HepG2 (cell line): ENCODE results near the gene STK32C. TPM values are rescaled to one million over a fixed set of nuclear protein-coding genes. Genes with fewer than 3 reads are reported as not detected.

Source experiments
- FOXC1 ChIP-seq: sonication (generic); formaldehyde crosslinking; IDR thresholded peaks from 2 replicates; pipeline ENCODE4 v1.8.0; 2022; ENCODE audit warnings: mild to moderate bottlenecking, missing genetic modification reagents, borderline replicate concordance
- REPIN1 ChIP-seq: sonication (generic); formaldehyde crosslinking; IDR thresholded peaks from 2 replicates; pipeline ENCODE4 v1.8.0; 2022; ENCODE audit warnings: missing genetic modification reagents, low read depth, mild to moderate bottlenecking, borderline replicate concordance
- SMAD1 ChIP-seq: sonication (generic); formaldehyde crosslinking; IDR thresholded peaks from 2 replicates; pipeline ENCODE4 v1.4.0; 2020; ENCODE audit warnings: missing genetic modification reagents, low read depth, mild to moderate bottlenecking, borderline replicate concordance
- TCF7L2 ChIP-seq: IDR thresholded peaks from 2 replicates; pipeline ENCODE4 v1.6.1; 2011; ENCODE audit warnings: mild to moderate bottlenecking, low read depth, low read length, moderate library complexity
- ZNF543 ChIP-seq: sonication (generic); formaldehyde crosslinking; IDR thresholded peaks from 2 replicates; pipeline ENCODE4 v1.4.0; 2020; ENCODE audit warnings: mild to moderate bottlenecking, missing genetic modification reagents
- polyA plus RNA-seq, 8 experiments: library from polyadenylated mRNA; depleted of rRNA in 3 of 8; stranded (reverse) in 7 of 8; unstranded in 1 of 8; fragments of >200 nt; fragmentation: Illumina TruSeq in 4 of 8; extraction: Trizol in 4 of 8; gene quantifications; 2 replicates each; pipeline versions ENCODE4 v1.2.1 to v1.2.3, GENCODE V29; 2011 to 2016; ENCODE audit warnings: low read depth in 4 of 8, missing spikeins in 1 of 8, mixed read lengths in 1 of 8; ENCODE audit not compliant: insufficient read depth in 1 of 8
- total RNA-seq, 5 experiments: library from RNA; depleted of rRNA; stranded (reverse); fragments of >200 nt; fragmentation: Illumina TruSeq; extraction: Trizol; gene quantifications; 2 replicates each; pipeline ENCODE4 v1.2.3, GENCODE V29; 2016; ENCODE audit warnings: low read depth in 1 of 5
- TF ChIP-seq, protein P1 (sequence below): sonication (generic); formaldehyde crosslinking; IDR thresholded peaks from 2 replicates; pipeline ENCODE4 v1.4.0; 2020; ENCODE audit warnings: missing genetic modification reagents
- TF ChIP-seq, protein P2 (sequence below): sonication (generic); formaldehyde crosslinking; IDR thresholded peaks from 2 replicates; pipeline ENCODE4 v1.4.0; 2020; ENCODE audit warnings: missing genetic modification reagents
- TF ChIP-seq, protein P3 (sequence below): sonication (generic); formaldehyde crosslinking; IDR thresholded peaks from 2 replicates; pipeline ENCODE4 v1.5.0; 2020; ENCODE audit warnings: mild to moderate bottlenecking, missing genetic modification reagents, borderline replicate concordance

The STK32C gene
- total and polyA plus RNA-seq, 2 of the 13 experiments (the other 11 are each of a cell fraction or from before 2014, with no cell fraction given), result 10.9 to 19.4 TPM

DNA sequence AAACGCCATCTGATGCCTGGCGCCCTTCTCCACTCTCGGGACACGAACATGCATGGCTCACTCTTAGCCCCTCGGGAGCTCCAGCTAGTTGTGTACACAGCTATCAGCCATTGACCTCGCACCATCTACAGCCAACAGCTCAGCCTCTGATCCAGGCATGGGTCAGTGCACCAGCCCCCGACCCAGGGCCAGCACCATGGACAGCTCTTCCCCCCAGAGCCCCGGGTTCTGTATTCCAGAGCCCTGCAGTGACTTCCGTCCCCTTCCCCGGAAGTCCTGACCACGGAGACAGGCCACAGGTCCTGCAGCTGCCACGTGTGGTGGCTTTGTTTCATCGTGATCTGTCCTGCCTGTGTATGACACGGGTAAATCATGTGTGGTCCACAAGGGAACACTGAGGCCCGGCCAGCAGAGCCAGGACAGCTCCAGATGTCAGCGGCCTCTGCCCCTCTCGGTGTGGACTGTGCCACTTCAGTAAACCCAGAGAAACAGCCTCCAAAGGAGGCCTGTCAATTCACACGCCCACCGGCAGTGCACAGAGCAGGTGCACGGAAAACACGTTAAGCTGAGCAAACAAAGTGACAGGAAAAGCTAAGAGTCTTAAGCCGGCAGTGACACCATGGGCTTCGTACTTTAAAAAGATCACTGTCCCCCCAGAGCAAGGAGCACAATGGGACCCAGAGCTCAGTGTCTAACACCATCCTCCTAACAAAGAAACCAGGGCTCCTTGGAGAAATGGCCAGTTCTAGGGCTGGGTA, 13.0 kb downstream of the STK32C start (continued):
- TF ChIP-seq, protein P1, sequence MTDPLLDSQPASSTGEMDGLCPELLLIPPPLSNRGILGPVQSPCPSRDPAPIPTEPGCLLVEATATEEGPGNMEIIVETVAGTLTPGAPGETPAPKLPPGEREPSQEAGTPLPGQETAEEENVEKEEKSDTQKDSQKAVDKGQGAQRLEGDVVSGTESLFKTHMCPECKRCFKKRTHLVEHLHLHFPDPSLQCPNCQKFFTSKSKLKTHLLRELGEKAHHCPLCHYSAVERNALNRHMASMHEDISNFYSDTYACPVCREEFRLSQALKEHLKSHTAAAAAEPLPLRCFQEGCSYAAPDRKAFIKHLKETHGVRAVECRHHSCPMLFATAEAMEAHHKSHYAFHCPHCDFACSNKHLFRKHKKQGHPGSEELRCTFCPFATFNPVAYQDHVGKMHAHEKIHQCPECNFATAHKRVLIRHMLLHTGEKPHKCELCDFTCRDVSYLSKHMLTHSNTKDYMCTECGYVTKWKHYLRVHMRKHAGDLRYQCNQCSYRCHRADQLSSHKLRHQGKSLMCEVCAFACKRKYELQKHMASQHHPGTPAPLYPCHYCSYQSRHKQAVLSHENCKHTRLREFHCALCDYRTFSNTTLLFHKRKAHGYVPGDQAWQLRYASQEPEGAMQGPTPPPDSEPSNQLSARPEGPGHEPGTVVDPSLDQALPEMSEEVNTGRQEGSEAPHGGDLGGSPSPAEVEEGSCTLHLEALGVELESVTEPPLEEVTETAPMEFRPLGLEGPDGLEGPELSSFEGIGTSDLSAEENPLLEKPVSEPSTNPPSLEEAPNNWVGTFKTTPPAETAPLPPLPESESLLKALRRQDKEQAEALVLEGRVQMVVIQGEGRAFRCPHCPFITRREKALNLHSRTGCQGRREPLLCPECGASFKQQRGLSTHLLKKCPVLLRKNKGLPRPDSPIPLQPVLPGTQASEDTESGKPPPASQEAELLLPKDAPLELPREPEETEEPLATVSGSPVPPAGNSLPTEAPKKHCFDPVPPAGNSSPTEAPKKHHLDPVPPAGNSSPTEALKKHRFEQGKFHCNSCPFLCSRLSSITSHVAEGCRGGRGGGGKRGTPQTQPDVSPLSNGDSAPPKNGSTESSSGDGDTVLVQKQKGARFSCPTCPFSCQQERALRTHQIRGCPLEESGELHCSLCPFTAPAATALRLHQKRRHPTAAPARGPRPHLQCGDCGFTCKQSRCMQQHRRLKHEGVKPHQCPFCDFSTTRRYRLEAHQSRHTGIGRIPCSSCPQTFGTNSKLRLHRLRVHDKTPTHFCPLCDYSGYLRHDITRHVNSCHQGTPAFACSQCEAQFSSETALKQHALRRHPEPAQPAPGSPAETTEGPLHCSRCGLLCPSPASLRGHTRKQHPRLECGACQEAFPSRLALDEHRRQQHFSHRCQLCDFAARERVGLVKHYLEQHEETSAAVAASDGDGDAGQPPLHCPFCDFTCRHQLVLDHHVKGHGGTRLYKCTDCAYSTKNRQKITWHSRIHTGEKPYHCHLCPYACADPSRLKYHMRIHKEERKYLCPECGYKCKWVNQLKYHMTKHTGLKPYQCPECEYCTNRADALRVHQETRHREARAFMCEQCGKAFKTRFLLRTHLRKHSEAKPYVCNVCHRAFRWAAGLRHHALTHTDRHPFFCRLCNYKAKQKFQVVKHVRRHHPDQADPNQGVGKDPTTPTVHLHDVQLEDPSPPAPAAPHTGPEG (CRISPR knock-in tag), result no peak
- TF ChIP-seq, protein P2, sequence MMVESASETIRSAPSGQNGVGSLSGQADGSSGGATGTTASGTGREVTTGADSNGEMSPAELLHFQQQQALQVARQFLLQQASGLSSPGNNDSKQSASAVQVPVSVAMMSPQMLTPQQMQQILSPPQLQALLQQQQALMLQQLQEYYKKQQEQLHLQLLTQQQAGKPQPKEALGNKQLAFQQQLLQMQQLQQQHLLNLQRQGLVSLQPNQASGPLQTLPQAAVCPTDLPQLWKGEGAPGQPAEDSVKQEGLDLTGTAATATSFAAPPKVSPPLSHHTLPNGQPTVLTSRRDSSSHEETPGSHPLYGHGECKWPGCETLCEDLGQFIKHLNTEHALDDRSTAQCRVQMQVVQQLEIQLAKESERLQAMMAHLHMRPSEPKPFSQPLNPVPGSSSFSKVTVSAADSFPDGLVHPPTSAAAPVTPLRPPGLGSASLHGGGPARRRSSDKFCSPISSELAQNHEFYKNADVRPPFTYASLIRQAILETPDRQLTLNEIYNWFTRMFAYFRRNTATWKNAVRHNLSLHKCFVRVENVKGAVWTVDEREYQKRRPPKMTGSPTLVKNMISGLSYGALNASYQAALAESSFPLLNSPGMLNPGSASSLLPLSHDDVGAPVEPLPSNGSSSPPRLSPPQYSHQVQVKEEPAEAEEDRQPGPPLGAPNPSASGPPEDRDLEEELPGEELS (CRISPR knock-in tag), result no peak
- TF ChIP-seq ZNF543 (CRISPR knock-in tag) (no peak), FOXC1 (CRISPR knock-in tag) (no peak), TCF7L2 (no peak), REPIN1 (CRISPR knock-in tag) (no peak), SMAD1 (CRISPR knock-in tag) (no peak)
- TF ChIP-seq, protein P3, sequence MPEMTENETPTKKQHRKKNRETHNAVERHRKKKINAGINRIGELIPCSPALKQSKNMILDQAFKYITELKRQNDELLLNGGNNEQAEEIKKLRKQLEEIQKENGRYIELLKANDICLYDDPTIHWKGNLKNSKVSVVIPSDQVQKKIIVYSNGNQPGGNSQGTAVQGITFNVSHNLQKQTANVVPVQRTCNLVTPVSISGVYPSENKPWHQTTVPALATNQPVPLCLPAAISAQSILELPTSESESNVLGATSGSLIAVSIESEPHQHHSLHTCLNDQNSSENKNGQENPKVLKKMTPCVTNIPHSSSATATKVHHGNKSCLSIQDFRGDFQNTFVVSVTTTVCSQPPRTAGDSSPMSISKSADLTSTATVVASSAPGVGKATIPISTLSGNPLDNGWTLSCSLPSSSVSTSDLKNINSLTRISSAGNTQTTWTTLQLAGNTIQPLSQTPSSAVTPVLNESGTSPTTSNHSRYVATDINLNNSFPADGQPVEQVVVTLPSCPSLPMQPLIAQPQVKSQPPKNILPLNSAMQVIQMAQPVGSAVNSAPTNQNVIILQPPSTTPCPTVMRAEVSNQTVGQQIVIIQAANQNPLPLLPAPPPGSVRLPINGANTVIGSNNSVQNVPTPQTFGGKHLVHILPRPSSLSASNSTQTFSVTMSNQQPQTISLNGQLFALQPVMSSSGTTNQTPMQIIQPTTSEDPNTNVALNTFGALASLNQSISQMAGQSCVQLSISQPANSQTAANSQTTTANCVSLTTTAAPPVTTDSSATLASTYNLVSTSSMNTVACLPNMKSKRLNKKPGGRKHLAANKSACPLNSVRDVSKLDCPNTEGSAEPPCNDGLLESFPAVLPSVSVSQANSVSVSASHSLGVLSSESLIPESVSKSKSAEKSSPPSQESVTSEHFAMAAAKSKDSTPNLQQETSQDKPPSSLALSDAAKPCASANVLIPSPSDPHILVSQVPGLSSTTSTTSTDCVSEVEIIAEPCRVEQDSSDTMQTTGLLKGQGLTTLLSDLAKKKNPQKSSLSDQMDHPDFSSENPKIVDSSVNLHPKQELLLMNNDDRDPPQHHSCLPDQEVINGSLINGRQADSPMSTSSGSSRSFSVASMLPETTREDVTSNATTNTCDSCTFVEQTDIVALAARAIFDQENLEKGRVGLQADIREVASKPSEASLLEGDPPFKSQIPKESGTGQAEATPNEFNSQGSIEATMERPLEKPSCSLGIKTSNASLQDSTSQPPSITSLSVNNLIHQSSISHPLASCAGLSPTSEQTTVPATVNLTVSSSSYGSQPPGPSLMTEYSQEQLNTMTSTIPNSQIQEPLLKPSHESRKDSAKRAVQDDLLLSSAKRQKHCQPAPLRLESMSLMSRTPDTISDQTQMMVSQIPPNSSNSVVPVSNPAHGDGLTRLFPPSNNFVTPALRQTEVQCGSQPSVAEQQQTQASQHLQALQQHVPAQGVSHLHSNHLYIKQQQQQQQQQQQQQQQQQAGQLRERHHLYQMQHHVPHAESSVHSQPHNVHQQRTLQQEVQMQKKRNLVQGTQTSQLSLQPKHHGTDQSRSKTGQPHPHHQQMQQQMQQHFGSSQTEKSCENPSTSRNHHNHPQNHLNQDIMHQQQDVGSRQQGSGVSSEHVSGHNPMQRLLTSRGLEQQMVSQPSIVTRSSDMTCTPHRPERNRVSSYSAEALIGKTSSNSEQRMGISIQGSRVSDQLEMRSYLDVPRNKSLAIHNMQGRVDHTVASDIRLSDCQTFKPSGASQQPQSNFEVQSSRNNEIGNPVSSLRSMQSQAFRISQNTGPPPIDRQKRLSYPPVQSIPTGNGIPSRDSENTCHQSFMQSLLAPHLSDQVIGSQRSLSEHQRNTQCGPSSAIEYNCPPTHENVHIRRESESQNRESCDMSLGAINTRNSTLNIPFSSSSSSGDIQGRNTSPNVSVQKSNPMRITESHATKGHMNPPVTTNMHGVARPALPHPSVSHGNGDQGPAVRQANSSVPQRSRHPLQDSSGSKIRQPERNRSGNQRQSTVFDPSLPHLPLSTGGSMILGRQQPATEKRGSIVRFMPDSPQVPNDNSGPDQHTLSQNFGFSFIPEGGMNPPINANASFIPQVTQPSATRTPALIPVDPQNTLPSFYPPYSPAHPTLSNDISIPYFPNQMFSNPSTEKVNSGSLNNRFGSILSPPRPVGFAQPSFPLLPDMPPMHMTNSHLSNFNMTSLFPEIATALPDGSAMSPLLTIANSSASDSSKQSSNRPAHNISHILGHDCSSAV, result no peak
